NCI-H345 treated with DMSO at 0.1 percent for 48 hours (cell line): ENCODE results near the gene AKR1E2.

Experiments
- DNase-seq: peaks from one replicate; lab custom pipeline; 2025; ENCODE audit not compliant: unreplicated experiment; lab: John Stamatoyannopoulos, UW

Gene AKR1E2

GRCh38 chr10:4825868-4826791 lies at the start of gene AKR1E2:
TSS of gene AKR1E2 (plus strand) at chr10:4826207. CDS start at chr10:4826325, 118 bp downstream.
- no peak for DNase-seq

- DNase-seq, result no peak
Measured at GRCh38 chr10:4776234-4776638, 49.8 kb upstream of the AKR1E2 start.

- no peak for DNase-seq
Measured at GRCh38 chr10:4778761-4779160, 47.2 kb upstream of the AKR1E2 start.

GRCh38 chr10:4780091-4780490 lies 45.9 kb upstream of the AKR1E2 start:
- DNase-seq, result no peak

- no peak for DNase-seq
Measured at GRCh38 chr10:4780782-4781181, 45.2 kb upstream of the AKR1E2 start.

GRCh38 chr10:4781955-4782354 lies 44.1 kb upstream of the AKR1E2 start:
- DNase-seq, result no peak

- DNase-seq, result no peak
Measured at GRCh38 chr10:4784667-4785333, 41.2 kb upstream of the AKR1E2 start.

- DNase-seq, result no peak
Measured at GRCh38 chr10:4786043-4786839, 39.8 kb upstream of the AKR1E2 start.

- no peak for DNase-seq
Measured at GRCh38 chr10:4790045-4790444, 36.0 kb upstream of the AKR1E2 start.

- no peak for DNase-seq
Measured at GRCh38 chr10:4790922-4791321, 35.1 kb upstream of the AKR1E2 start.

GRCh38 chr10:4792381-4792780 lies 33.6 kb upstream of the AKR1E2 start:
- DNase-seq, result no peak

GRCh38 chr10:4801405-4801804 lies 24.6 kb upstream of the AKR1E2 start:
- no peak for DNase-seq

- no peak for DNase-seq
Measured at GRCh38 chr10:4802711-4803487, 23.1 kb upstream of the AKR1E2 start.

- no peak for DNase-seq
Measured at GRCh38 chr10:4803822-4804221, 22.2 kb upstream of the AKR1E2 start.

GRCh38 chr10:4804465-4804864 lies 21.5 kb upstream of the AKR1E2 start:
- no peak for DNase-seq

- no peak for DNase-seq
Measured at GRCh38 chr10:4806534-4806933, 19.5 kb upstream of the AKR1E2 start.

GRCh38 chr10:4807761-4808507 lies 18.1 kb upstream of the AKR1E2 start:
- DNase-seq, result no peak

- no peak for DNase-seq
Measured at GRCh38 chr10:4809156-4809555, 16.9 kb upstream of the AKR1E2 start.

GRCh38 chr10:4810092-4810491 lies 15.9 kb upstream of the AKR1E2 start:
- DNase-seq, result no peak

GRCh38 chr10:4812046-4812445 lies 14.0 kb upstream of the AKR1E2 start:
- DNase-seq, result no peak
